Lower leg skin (tissue), 4 donors: ENCODE measurements around the gene GPRC5C. TPM values are rescaled to one million over a fixed set of nuclear protein-coding genes. Genes with fewer than 3 reads are reported as not detected.

Source experiments
- DNase-seq, 2 donors: peaks; one replicate each; pipeline ENCODE4 v3.0.0-alpha.2; 2019; ENCODE audit warnings: low spot score in 2 of 2
- H3K4me3 ChIP-seq: fragments of 200-600 bp; sonication (generic); 2 replicates; pipeline ENCODE4 v1.5.1; 2017; ENCODE audit warnings: mild to moderate bottlenecking, low read depth; ENCODE audit not compliant: poor library complexity, severe bottlenecking
- CTCF ChIP-seq, 3 donors: fragments of 450-650 bp; IDR thresholded peaks; one replicate each; pipeline ENCODE4 v1.5.1; 2016; ENCODE audit warnings: antibody characterized with exemption in 3 of 3, mild to moderate bottlenecking in 3 of 3, moderate library complexity in 2 of 3
- POLR2A ChIP-seq, 2 donors: fragments of 450-650 bp; IDR thresholded peaks; one replicate each; pipeline ENCODE4 v1.6.1; 2016 to 2017; ENCODE audit warnings: antibody characterized with exemption in 2 of 2, mild to moderate bottlenecking in 1 of 2, moderate library complexity in 1 of 2
- WGBS, 2 donors: methylation state at CpG; one replicate each; pipeline ENCODE4 v1.1.5; 2018; 5-methylcytosine and 5-hydroxymethylcytosine counted together
- intact Hi-C: fragments of 100-400 bp; cut with DNase I; formaldehyde crosslinking; loops from one replicate; pipeline ENCODE4 v1.15.0; 2023; ENCODE audit warnings: low total_unique reads
- total RNA-seq, 4 donors: library from RNA; depleted of rRNA; stranded (reverse); fragments of >200 nt; gene quantifications; one replicate each; pipeline ENCODE4 v1.1.0, GENCODE V29; 2016

The GPRC5C gene
- total RNA-seq, 4 donors from 2014 or later: 80.3 to 147 (median 99.1) TPM

GRCh38 chr17:74478420-74479100 lies 46.7 kb downstream of the GPRC5C start:
- DNase-seq: no peak
- intact Hi-C loops: no loop called here

GRCh38 chr17:74480290-74480689 lies 48.4 kb downstream of the GPRC5C start:
- TF ChIP-seq POLR2A (IDR thresholded peaks at IDR 0.05): no peak
- no peak for TF ChIP-seq CTCF (IDR thresholded peaks at IDR 0.05)
- no peak for DNase-seq
- no peak overlapping the region for H3K4me3 ChIP-seq
- 76 to 84% methylated on average over 8 of the region's 8 CpGs for WGBS, 2 donors
- intact Hi-C loops: no loop called here

More at GRCh38 chr17:74478420-74479100, 46.7 kb downstream of the GPRC5C start:
- no peak overlapping the region for H3K4me3 ChIP-seq
- TF ChIP-seq CTCF (IDR thresholded peaks at IDR 0.05) (no peak), POLR2A (IDR thresholded peaks at IDR 0.05) (no peak)
- 38 to 60% methylated on average over 6 of the region's 6 CpGs for WGBS, 2 donors

- intact Hi-C loops: no loop called here
- H3K4me3 ChIP-seq: no peak overlapping the region
- no peak for TF ChIP-seq POLR2A (IDR thresholded peaks at IDR 0.05)
- no peak for TF ChIP-seq CTCF (IDR thresholded peaks at IDR 0.05)
- no peak for DNase-seq
- 75 to 85% methylated on average over 7 of the region's 7 CpGs for WGBS, 2 donors
Measured at GRCh38 chr17:74481621-74482020, 49.7 kb downstream of the GPRC5C start.

GRCh38 chr17:74484066-74484465 lies 52.2 kb downstream of the GPRC5C start:
- DNase-seq: peak in 1 of 2 donors; percentile 39
- intact Hi-C loops: no loop called here
- no peak for TF ChIP-seq POLR2A (IDR thresholded peaks at IDR 0.05)
- no peak for TF ChIP-seq CTCF (IDR thresholded peaks at IDR 0.05)
- WGBS, 2 donors: 77 to 80% methylated on average over 9 of the region's 9 CpGs
- H3K4me3 ChIP-seq: no peak overlapping the region

GRCh38 chr17:74485022-74485743 lies 53.3 kb downstream of the GPRC5C start:
- WGBS, 2 donors: 63 to 71% methylated on average over 9 of the region's 9 CpGs
- peak in 1 of 2 donors; percentile 31 for DNase-seq
- TF ChIP-seq CTCF (IDR thresholded peaks at IDR 0.05) (no peak), POLR2A (IDR thresholded peaks at IDR 0.05) (no peak)

More at GRCh38 chr17:74485022-74485743, 53.3 kb downstream of the GPRC5C start:
- no peak overlapping the region for H3K4me3 ChIP-seq
- intact Hi-C loops: no loop called here
